ENCODE results near the gene TUBA4B.

GRCh38 chr2:219277703-219278654, 24.9 kb downstream of the TUBA4B start:
- TF ChIP-seq EZH2 (IDR thresholded peaks at IDR 0.05; ENCODE audit: insufficient read depth, poor library complexity, severe bottlenecking), result no peak
- no peak for TF ChIP-seq EZH2phosphoT487 (IDR thresholded peaks at IDR 0.05; ENCODE audit: insufficient read depth, low read depth)

Measured in GM23248 (cell line).